Adipocyte (in vitro differentiated cells): ENCODE results near the gene SYNGR1.

Experiments used
- DNase-seq: peaks from one replicate; pipeline ENCODE4 v3.0.0-alpha.2; 2015; ENCODE audit warnings: low read depth
- H3K27me3 ChIP-seq: replicated peaks from 2 replicates; pipeline ENCODE4 v1.7.0; 2013; ENCODE audit warnings: mild to moderate bottlenecking, low read length, moderate library complexity; ENCODE audit not compliant: control insufficient read depth, insufficient read depth
- H3K36me3 ChIP-seq: 2 replicates; pipeline ENCODE4 v1.7.0; 2013; ENCODE audit warnings: low read length, mild to moderate bottlenecking, moderate library complexity; ENCODE audit not compliant: control insufficient read depth, insufficient read depth, severe bottlenecking
- H3K4me1 ChIP-seq: 2 replicates; pipeline ENCODE4 v1.7.0; 2013; ENCODE audit warnings: mild to moderate bottlenecking, low read length, moderate library complexity; ENCODE audit not compliant: control insufficient read depth, insufficient read depth
- H3K4me3 ChIP-seq: 2 replicates; pipeline ENCODE4 v1.7.0; 2013; ENCODE audit warnings: mild to moderate bottlenecking, low read length, moderate library complexity
- H3K9ac ChIP-seq: 2 replicates; pipeline ENCODE4 v1.7.0; 2013; ENCODE audit warnings: mild to moderate bottlenecking, low read length, moderate library complexity
- H3K9me3 ChIP-seq: 2 replicates; pipeline ENCODE4 v1.7.0; 2013; ENCODE audit warnings: mild to moderate bottlenecking, low read length, moderate library complexity; ENCODE audit not compliant: control insufficient read depth

Gene SYNGR1

DNA sequence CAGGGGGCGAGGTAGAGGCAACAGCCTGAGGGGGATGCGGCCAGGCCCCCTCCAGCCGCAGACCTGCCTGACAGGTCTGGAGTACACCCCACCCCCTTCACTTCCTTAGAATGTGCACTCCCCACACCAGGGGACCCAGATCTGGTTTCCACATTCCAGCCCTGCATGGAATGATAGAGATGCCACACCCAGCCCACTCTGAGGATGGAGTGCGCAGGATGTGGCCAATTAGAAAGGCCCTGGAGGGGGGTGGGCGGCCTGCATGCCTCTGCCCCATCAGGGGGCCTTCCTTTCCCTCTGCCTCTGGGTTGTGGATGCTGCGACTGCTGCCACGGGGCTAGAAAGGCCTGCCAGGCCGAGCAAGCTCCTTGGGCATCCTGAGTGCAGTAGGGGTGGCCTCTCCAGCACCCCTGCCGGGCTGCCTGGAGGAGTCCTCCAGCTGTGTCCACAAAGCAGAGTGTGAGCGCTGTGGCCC is 78.8 kb downstream of the SYNGR1 start:
- peaks cover 17% of the 10 kb centered on the region for H3K4me1 ChIP-seq
- DNase-seq, result peak; percentile 40
- no peaks in the 10 kb centered on the region for H3K9me3 ChIP-seq
- no peak overlapping the region for H3K9ac ChIP-seq
- H3K36me3 ChIP-seq, result peaks cover 60% of the 10 kb centered on the region
- H3K4me3 ChIP-seq, result no peak overlapping the region
- H3K27me3 ChIP-seq, result no peaks in the 10 kb centered on the region

GRCh38 chr22:39429186-39429585 is 79.4 kb downstream of the SYNGR1 start:
- Histone ChIP-seq H3K27me3 (no peaks in the 10 kb centered on the region), H3K4me1 (peaks cover 17% of the 10 kb centered on the region), H3K36me3 (peaks cover 55% of the 10 kb centered on the region), H3K9me3 (no peaks in the 10 kb centered on the region), H3K4me3 (no peak overlapping the region), H3K9ac (no peak overlapping the region)
- no peak for DNase-seq

GRCh38 chr22:39429916-39430575 is 80.3 kb downstream of the SYNGR1 start:
- peaks cover 46% of the 10 kb centered on the region for H3K36me3 ChIP-seq
- H3K4me1 ChIP-seq, result peaks cover 17% of the 10 kb centered on the region
- H3K4me3 ChIP-seq, result no peak overlapping the region
- H3K9ac ChIP-seq, result no peak overlapping the region
- H3K9me3 ChIP-seq, result no peaks in the 10 kb centered on the region
- DNase-seq, result no peak
- H3K27me3 ChIP-seq, result no peaks in the 10 kb centered on the region

- Histone ChIP-seq H3K4me3 (no peak overlapping the region), H3K36me3 (peaks cover 45% of the 10 kb centered on the region), H3K4me1 (peaks cover 17% of the 10 kb centered on the region), H3K27me3 (no peaks in the 10 kb centered on the region), H3K9me3 (no peaks in the 10 kb centered on the region), H3K9ac (peak overlapping the region; percentile 54)
- no peak for DNase-seq
These were observed 80.9 kb downstream of the SYNGR1 start for GRCh38 chr22:39430576-39431150.

GRCh38 chr22:39431216-39431801 is 81.5 kb downstream of the SYNGR1 start:
- no peak for DNase-seq

GRCh38 chr22:39431821-39432251 is 82.0 kb downstream of the SYNGR1 start:
- peaks cover 17% of the 10 kb centered on the region for H3K4me1 ChIP-seq

More at GRCh38 chr22:39431216-39431801, 81.5 kb downstream of the SYNGR1 start:
- Histone ChIP-seq H3K36me3 (peaks cover 42% of the 10 kb centered on the region), H3K4me1 (peaks cover 17% of the 10 kb centered on the region), H3K9ac (peak overlapping the region; percentile 54), H3K4me3 (no peak overlapping the region), H3K9me3 (no peaks in the 10 kb centered on the region), H3K27me3 (no peaks in the 10 kb centered on the region)

DNA sequence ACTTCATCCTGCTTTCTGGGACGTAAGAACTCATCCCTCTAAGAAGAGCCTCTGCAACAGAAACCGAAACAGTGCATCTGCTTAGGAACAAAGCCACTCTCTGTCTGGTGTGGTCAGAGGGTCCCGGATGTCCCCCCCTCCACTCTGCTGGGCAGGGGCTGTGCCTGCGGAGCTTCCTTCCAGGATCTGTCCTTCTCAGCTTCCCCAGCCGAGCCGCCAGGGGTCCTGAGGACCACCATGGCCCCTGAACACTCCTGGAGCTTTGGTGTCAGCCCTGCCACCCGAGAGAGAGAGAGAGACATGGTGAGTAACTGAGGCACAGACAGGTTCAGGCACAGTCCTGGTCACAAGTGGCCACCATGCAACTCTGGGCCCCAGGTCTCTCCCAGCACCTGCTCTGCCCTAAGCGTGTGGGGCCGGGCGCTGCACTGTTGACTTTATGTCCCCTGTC is 82.6 kb downstream of the SYNGR1 start:
- Histone ChIP-seq H3K27me3 (no peaks in the 10 kb centered on the region), H3K36me3 (peaks cover 31% of the 10 kb centered on the region), H3K4me1 (peaks cover 17% of the 10 kb centered on the region), H3K9ac (peak overlapping the region; percentile 54), H3K9me3 (no peaks in the 10 kb centered on the region), H3K4me3 (no peak overlapping the region)
- DNase-seq, result no peak

More at GRCh38 chr22:39431821-39432251, 82.0 kb downstream of the SYNGR1 start:
- H3K27me3 ChIP-seq, result no peaks in the 10 kb centered on the region
- H3K4me3 ChIP-seq, result no peak overlapping the region
- H3K36me3 ChIP-seq, result peaks cover 37% of the 10 kb centered on the region
- peak overlapping the region; percentile 54 for H3K9ac ChIP-seq
- DNase-seq, result no peak
- no peaks in the 10 kb centered on the region for H3K9me3 ChIP-seq

- Histone ChIP-seq H3K27me3 (no peaks in the 10 kb centered on the region), H3K9ac (no peak overlapping the region), H3K4me1 (peaks cover 21% of the 10 kb centered on the region), H3K4me3 (no peak overlapping the region), H3K9me3 (no peaks in the 10 kb centered on the region), H3K36me3 (peaks cover 19% of the 10 kb centered on the region)
- DNase-seq, result no peak
These were observed 83.9 kb downstream of the SYNGR1 start for GRCh38 chr22:39433476-39434242.

- Histone ChIP-seq H3K4me3 (no peak overlapping the region), H3K4me1 (peaks cover 21% of the 10 kb centered on the region), H3K36me3 (peaks cover 13% of the 10 kb centered on the region), H3K9ac (no peak overlapping the region), H3K27me3 (no peaks in the 10 kb centered on the region), H3K9me3 (no peaks in the 10 kb centered on the region)
- DNase-seq, result no peak
These were observed 84.5 kb downstream of the SYNGR1 start for GRCh38 chr22:39434243-39434653.

GRCh38 chr22:39434721-39435120 is 84.9 kb downstream of the SYNGR1 start:
- no peaks in the 10 kb centered on the region for H3K27me3 ChIP-seq
- peaks cover 21% of the 10 kb centered on the region for H3K4me1 ChIP-seq
- no peak overlapping the region for H3K9ac ChIP-seq
- H3K36me3 ChIP-seq, result peaks cover 8% of the 10 kb centered on the region
- no peak for DNase-seq
- no peak overlapping the region for H3K4me3 ChIP-seq
- no peaks in the 10 kb centered on the region for H3K9me3 ChIP-seq
